ENCODE measurements around the gene AQP1. TPM values are rescaled to one million over a fixed set of nuclear protein-coding genes. Genes with fewer than 3 reads are reported as not detected.

Gene AQP1
- total and polyA plus RNA-seq, 11 donors, result 113 to 420 (median 210) TPM

DNA sequence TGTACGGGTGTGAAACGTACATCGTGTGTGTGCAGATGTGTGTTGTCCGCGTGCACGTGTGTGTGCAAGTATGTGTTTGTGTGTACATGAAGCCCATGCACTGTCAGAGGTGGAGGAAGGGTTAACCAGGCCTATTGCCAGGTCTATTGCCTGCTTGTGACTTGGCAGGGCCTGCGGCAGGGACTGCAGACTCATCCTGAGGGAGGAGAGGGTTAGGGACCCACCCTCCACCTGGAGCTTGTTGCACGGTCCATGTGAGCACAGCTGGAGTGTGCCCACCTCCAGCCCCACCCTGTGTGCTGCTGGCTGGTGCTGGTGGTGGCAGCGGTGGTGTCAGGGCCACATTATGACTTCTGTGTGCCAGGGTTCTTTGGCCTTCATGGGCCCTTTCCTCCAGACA lies 7.1 kb upstream of the AQP1 start:
- no peak for DNase-seq
- Histone ChIP-seq H3K4me3 (no peak overlapping the region), H3K4me1 (peaks cover 9 to 68% (median 59%) of the 10 kb centered on the region in 12 donors), H3K27ac (peak overlapping the region in 3 of 12 donors; percentile 24 to 64 (median 29)), H3K36me3 (no peaks in the 10 kb centered on the region), H3K9me3 (no peaks in the 10 kb centered on the region), H3K27me3 (no peaks in the 10 kb centered on the region)
- ATAC-seq, result no peak
- 80 to 86% (median 83%) methylated on average over 8 to 9 of the region's 9 CpGs for WGBS, 4 donors
- intact Hi-C loops (cut with DNase I), result no loop called here
- TF ChIP-seq, protein P1, sequence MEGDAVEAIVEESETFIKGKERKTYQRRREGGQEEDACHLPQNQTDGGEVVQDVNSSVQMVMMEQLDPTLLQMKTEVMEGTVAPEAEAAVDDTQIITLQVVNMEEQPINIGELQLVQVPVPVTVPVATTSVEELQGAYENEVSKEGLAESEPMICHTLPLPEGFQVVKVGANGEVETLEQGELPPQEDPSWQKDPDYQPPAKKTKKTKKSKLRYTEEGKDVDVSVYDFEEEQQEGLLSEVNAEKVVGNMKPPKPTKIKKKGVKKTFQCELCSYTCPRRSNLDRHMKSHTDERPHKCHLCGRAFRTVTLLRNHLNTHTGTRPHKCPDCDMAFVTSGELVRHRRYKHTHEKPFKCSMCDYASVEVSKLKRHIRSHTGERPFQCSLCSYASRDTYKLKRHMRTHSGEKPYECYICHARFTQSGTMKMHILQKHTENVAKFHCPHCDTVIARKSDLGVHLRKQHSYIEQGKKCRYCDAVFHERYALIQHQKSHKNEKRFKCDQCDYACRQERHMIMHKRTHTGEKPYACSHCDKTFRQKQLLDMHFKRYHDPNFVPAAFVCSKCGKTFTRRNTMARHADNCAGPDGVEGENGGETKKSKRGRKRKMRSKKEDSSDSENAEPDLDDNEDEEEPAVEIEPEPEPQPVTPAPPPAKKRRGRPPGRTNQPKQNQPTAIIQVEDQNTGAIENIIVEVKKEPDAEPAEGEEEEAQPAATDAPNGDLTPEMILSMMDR (IDR thresholded peaks at IDR 0.05), result no peak
- no peak for TF ChIP-seq POLR2A (IDR thresholded peaks at IDR 0.05)

DNA sequence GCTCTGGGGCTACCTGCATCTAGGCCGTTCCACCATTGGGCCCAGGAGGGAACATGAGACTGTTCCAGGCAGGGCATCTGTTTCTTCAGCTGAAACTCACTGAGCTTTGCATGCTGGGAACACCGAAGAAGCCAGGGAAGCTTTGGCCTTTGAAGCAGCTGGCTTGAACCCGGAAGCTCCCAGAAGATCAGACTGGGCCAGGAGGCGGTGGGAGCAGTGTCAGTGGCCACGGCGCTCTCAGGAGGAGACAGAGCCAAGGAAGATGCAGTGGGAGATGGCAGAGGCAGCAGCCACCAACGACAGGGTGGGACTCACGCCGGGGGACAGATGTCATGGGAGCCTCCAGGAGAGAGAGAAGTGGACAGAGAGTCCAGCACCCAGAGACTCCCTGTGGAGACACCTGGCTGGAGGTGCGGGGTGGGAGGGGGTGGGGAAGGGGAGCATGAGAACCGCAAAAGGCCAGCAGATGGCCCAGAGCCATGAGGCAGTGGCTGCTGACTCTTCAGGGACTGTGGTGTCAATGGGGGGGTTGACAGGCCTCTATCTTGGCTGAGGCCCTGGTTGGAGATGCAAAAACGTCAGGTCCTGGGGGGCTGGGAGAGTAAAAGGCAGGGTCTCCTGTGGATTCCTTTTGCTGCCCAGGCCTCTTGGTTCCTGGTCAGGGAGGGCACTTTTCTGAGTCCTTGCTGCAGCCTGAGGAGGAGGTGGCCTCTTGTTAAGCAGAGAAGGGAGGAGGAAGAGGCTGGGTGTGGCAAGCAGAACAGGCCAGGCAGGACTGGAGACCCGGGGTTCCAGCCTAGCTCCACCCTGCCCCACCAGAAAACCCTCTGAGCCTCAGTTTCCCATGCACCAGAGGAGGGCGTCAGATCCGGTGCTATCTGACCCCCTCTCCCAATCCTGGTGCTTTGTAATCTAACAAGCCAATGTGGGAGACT lies 6.3 kb upstream of the AQP1 start:
- no peak for TF ChIP-seq POLR2A (IDR thresholded peaks at IDR 0.05)
- TF ChIP-seq, protein P1 (IDR thresholded peaks at IDR 0.05), result no peak
- ATAC-seq, result no peak
- Histone ChIP-seq H3K36me3 (no peaks in the 10 kb centered on the region), H3K4me3 (no peak overlapping the region), H3K27ac (peak overlapping the region in 11 of 12 donors; percentile 24 to 66 (median 43)), H3K27me3 (no peaks in the 10 kb centered on the region), H3K9me3 (no peaks in the 10 kb centered on the region), H3K4me1 (peaks cover 9 to 68% (median 57%) of the 10 kb centered on the region in 12 donors)
- intact Hi-C loops (cut with DNase I), result loop anchor here in 2 of 10 donors (5.0 kb wide), 2 partner anchors 33 to 88 kb away; no protein-coding TSS in a partner anchor
- 73 to 80% (median 78%) methylated on average over 14 to 15 of the region's 15 CpGs for WGBS, 4 donors
- DNase-seq, result no peak

DNA sequence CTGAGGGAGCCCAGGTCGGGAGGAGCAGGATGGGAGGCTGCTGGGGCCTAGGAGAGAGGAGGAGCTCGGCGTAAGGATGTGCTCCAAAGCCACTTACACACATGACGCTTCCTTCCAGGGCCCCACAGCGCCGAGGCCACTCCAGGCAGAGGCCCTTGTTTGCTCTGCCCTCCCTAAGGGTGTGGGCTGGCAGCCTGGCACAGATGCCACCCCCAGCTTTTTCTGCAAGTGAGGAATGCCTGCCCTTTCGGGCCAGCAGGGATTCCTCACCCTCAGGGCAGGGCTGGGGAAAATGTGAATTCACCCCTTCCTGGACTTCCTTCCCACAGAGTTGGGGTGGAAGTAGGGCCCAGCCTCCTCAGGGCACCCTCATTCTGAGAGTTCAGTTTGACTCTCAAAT lies 5.6 kb upstream of the AQP1 start:
- Histone ChIP-seq H3K27me3 (no peaks in the 10 kb centered on the region), H3K4me3 (no peak overlapping the region), H3K27ac (peak overlapping the region in 10 of 12 donors; percentile 24 to 66 (median 46)), H3K4me1 (peaks cover 9 to 68% (median 58%) of the 10 kb centered on the region in 12 donors), H3K36me3 (no peaks in the 10 kb centered on the region), H3K9me3 (no peaks in the 10 kb centered on the region)
- 31 to 52% (median 43%) methylated on average over 6 to 7 of the region's 7 CpGs for WGBS, 4 donors
- intact Hi-C loops (cut with DNase I), result loop anchor here in 2 of 10 donors (5.0 kb wide), 2 partner anchors 34 to 89 kb away; no protein-coding TSS in a partner anchor
- DNase-seq (no peak), ATAC-seq (peak in 3 of 4 donors; percentile 1 to 17 (median 12))
- no peak for TF ChIP-seq POLR2A (IDR thresholded peaks at IDR 0.05)
- TF ChIP-seq, protein P1 (IDR thresholded peaks at IDR 0.05), result no peak
